Thyroid gland (tissue), 4 donors: ENCODE measurements around the gene FXYD5.

ENCODE experiments used
- CTCF ChIP-seq, 6 experiments: fragments of 200-600 bp in 3 of 6; fragments of 450-650 bp in 3 of 6; sonication (generic) in 3 of 6; IDR thresholded peaks; one replicate each; pipeline ENCODE4 v1.5.1; 2016 to 2019; ENCODE audit warnings: antibody characterized with exemption in 6 of 6, mild to moderate bottlenecking in 2 of 6, inconsistent platforms in 1 of 6, moderate library complexity in 1 of 6
- POLR2A ChIP-seq, 2 donors: fragments of 450-650 bp; IDR thresholded peaks; one replicate each; pipeline ENCODE4 v1.6.1; 2017; ENCODE audit warnings: antibody characterized with exemption in 2 of 2, mild to moderate bottlenecking in 2 of 2, moderate library complexity in 1 of 2

DNA sequence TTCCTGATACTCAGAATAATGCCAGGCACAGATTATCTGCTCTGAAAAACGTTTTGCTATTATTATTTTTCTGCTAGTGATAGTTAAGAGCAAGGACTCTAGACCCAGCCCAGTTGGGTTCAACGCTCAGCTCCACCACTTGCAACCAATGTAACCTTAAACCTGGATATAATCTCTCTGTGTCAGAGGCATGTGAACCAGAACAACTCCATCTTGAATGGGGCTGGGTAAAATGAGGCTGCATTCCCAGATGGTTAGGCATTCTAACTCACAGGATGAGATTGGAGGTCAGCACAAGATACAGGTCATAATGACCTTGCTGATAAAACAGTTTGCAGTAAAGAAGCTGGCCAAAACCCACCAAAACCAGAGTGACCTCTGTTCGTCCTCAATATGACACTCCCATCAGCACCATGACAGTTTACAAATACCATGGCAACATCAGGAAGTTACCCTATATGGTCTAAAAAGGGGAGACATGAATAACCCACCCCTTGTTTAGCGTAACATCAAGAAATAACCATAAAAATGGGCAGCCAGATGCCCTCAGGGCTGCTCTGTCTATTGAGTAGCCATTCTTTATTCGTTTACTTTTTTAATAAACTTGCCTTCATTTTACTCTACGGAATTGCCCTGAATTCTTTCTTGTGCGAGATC, 60.4 kb downstream of the FXYD5 start:
- no peak for TF ChIP-seq CTCF (IDR thresholded peaks at IDR 0.05)
- TF ChIP-seq POLR2A (IDR thresholded peaks at IDR 0.05), result no peak
